HG02588 (cell line): ENCODE results near the gene DENND1A.
"Not testable (repeated sequence)": the region's sequence is repeated elsewhere in the genome, so short reads cannot be mapped to it uniquely, and the experiment has no call there.

Experiments used
- ATAC-seq: cut with Tn5 transposase; IDR thresholded peaks from one replicate; pipeline ENCODE4 v1.9.1; 2021; ENCODE audit warnings: mild to moderate bottlenecking, moderate library complexity; ENCODE audit not compliant: unreplicated experiment

DENND1A gene

DNA sequence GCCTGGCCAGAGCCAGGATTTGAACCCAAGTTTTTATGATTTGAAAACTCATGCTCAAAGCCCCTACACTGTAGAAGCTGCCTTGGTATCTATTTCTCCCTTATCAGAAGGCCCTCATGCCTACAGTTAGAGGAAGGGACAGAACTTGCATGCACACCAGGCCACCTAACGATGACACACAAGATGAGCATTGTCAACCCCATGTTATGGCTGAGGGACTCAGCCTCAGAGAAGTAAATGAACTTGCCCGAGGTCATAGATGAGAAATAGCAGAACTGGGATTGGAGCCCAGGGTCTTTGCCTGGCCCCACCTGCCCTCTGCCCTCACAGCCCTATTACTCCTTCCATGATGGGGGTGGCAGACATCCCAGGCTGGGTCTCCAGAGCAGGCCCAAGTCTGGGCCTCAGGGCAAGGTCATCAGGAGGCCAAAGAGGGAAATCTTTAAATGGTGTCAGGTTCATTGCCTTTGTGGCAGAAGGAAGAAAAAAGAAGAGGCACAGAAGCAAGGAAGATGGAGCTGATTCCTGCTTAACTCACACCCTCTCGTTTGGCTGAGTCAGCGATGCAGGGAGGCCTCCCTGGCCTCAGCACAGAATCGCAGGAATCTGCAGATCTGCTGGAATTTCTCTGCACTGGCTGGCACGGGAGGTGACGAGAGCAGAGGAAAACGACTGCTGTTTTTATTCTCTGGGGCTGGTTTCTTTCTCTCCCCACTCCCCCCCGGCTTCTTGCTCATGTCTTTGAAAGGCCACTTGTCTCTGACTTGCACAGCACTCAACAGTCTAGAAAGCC is 594.5 kb downstream of the DENND1A start:
- ATAC-seq = no peak

DNA sequence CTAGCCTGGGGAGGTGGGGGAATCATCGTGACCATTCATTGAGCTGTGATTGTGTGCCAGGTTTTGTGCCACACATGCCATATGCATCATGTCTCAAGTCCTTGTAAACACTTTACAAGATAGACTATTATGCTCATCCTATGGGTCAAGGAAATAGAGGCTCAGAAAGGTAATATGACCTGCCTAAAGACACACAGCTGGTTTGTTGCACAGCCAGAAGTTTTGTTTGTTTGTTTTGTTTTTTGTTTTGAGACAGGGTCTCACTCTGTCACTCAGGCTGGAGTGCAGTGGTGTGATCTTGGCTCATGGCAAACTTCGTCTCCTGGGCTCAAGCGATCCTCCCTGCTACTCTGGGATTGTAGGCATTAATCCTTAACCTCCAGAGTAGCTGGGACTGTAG is 595.3 kb downstream of the DENND1A start:
- no peak for ATAC-seq

DNA sequence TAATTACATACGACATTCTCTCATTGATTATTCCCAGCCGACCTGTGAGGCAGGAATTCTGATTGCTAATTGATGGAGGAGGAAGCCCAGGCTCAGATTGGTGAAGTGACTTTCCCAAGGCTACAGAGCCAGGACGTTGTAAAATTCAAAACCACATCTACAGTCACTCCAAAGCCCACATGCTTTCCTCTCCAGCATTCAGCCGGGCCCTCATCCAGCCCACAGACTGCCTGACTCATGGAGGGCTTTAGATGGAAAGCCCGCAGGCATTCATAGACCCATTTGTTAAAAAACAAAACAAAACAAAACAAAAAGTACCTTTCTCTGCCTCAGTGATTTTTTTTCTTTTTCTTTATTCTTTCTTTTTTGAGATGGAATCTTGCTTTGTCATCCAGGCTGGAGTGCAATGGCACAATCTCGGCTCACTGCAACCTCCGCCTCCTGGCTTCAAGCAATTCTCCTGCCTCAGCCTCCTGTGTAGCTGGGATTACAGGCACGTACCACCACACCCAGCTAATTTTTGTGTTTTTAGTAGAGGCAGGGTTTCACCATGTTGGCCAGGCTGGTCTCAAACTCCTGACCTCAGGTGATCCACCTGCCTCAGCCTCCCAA is 596.8 kb downstream of the DENND1A start:
- not testable (repeated sequence) for ATAC-seq

DNA sequence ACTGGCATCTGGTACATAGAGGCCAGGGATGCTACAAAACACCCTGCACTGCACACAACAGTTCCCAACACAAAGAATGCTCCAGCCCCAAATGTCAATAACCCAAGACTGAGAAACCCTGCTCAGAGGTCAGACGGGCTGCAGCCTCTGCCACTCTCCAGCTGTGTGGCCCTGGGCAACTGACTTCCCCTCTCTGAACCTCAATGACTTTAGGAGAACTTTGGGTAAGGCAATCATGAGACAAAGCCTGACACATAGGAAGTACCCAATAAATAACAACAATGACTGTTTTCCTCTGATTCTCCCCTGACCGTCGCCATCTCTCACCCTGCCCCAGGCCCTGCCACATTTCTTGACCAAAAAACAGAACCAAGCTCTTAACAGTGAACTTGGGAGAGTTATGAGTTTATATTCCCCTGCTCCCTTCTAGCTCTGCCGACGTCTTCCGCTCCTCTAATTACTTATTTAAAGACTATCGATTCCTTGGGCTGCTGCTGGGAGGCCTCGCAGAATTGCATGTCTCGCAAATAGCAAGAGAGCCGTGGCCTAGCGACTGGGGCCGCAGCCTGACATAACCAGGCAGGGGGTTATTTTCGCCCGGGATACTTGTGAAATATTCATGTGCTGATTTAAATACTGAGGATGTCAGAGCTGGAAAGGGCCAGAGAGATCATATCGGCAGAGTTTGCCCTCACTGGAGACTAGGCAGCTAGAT is 598.4 kb downstream of the DENND1A start:
- no peak for ATAC-seq
